ENCODE measurements around the gene YWHAQ.
"Not testable (repeated sequence)": the region's sequence is repeated elsewhere in the genome, so short reads cannot be mapped to it uniquely, and the experiment has no call there.

YWHAQ gene

DNA sequence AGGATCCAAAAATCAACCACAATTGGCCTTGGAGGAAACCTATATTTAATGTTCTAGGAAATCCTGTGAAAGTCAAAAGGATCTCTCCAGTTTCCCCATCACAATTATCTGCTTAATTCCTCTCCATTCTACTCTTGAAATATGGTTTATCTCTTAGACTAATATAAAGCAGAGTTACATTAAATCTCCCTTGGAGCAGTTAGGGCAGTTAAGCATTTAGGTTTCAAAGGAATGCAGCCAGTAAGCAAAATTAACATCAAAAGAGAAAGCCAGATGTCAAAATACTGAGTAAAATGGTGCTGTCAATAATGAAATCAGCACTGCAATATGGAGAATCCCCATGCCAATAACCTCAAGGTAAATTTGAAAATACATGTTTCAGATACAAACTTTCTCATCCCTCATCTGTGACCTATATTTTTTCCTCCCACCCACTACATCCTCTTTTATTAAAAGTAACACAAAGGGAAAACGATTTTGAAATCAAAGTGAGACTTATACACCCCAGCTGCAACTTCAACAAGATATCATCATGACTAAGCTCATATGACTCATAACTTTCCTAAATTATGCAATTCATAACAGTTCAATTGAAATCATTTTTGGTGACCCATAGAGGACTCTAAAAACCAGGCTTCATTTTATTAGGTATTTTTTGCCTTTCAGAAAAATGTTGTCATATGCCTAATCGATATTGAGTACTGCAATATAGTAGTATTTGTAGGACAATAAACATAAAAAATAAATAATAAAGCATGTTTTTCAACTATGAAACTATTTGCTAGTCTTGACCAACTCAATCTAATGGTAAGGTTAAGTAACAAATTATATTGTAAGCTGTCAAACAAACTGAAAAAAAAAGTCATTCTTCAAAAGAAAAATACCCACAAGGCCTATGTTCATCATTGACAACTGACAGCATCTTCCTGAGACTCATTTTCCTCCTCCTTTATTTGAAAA lies 78.3 kb downstream of the YWHAQ start:
- DNase-seq (ENCODE audit: low read depth) = no peak

DNA sequence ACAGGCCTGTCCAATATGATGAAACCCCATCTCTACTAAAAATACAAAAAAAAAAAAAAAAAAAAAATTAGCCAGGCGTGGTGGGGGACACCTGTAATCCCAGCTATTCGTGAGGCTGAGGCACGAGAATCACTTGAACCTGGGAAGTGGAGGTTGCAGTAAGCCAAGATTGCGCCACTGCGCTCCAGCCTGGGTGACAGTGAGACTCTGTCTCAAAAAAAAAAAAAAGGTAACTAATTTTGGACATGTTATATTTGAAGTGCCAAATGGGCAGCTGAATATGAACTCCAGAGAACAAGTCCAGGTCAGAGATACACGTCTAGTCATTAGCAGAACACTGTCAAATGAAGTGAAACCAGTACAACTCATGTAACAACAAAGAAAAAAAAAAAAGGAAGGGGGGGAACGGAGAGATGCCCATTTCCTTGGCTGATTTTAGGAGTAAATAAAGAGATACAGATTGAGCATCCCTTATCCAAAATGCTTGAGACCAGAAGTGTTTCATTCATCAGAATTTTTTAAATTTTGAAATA lies 79.9 kb downstream of the YWHAQ start:
- DNase-seq (ENCODE audit: low read depth) = not testable (repeated sequence)

DNA sequence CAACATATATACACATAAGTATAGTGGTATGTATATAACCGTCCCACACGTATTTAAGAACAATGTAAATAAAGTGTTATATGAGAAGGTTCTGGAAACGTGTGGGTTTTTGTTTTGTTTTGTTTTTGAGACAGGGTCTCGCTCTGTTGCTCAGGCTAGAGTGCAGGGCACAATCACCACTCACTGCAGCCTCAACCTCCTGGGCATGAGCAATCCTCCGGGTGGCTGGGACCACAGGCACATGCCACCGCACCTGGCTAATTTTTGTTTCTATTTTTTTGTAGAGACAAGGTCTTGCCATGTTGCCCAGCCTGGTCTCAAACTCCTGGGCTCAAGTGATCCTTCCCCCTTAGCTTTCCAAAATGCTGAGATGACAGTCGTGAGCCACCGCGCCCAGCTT lies 81.4 kb downstream of the YWHAQ start:
- no peak for DNase-seq (ENCODE audit: low read depth)

- DNase-seq (ENCODE audit: low read depth) = no peak
Measured at GRCh38 chr2:9548506-9548905, 82.3 kb downstream of the YWHAQ start.

DNA sequence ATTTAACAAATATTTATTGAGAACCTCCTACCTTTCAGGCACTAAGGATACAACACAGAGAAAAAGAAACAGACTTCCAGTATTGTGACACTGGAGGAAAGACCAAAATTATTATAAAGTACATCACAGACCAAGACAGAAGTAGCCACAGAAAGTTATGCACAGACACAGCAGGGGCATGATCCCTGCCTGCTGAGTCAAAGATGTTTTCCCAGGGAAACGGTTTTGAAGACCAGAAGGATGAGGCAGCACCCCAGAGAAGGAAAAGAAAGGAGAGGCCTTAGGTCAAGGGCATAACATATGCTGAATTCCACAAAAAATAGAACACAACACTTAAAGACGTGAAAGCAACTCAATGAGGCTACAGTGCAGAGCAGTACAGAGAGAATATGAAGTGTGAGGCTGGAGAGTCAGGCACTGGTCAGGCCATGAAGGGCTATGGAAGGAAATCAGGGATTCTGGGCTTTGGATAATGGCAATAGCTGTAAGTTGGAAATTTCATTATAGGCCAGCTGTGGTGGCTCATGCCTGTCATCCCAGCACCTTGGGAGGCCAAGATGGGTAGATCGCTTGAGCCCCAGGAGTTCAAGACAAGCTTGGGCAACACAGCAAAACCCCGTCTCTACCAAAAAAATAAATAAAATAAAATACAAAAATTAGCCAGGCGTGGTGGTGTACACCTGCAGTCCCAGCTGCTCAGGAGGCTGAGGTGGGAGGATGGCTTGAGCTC lies 83.4 kb downstream of the YWHAQ start:
- DNase-seq (ENCODE audit: low read depth) = no peak

DNA sequence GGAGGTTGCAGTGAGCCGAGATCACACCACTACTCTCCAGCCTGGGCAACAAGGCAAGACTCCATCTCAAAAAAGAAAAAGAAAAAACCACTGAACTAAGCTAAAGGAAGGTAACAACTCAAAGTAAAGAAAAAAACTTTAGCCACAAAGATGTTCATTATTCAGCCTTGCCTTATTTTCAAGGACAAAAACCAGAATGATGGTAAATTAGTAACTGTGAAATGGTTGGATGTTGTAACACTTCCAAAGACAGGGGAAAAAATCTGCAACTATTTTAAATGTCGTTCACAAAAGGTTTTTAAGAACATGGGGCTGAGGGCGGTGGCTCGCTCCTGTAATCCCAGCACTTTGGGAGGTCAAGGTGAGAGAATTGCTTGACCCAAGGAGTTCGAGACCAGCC lies 85.3 kb downstream of the YWHAQ start:
- no peak for DNase-seq (ENCODE audit: low read depth)

- DNase-seq (ENCODE audit: low read depth) = no peak
Measured at GRCh38 chr2:9543557-9543956, 87.2 kb downstream of the YWHAQ start.

DNA sequence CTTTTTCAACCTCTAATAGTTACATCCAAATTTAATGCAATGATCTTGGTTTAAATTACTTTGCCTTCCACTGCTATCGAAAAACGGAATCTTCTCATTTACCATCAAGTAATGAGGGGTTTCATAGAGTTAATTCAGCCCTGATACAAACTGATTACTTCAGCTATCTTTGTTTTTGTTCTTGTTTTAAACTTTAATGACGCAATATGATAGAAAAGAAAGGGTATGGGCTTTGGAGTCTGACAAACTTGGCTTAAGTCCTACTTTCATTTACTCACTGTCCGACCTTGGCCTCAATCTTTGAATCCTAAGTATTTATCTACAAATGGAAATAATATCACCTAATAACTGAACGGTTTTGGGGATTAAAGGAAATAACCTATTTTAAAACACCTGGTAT lies 91.3 kb downstream of the YWHAQ start:
- no peak for DNase-seq (ENCODE audit: low read depth)

DNA sequence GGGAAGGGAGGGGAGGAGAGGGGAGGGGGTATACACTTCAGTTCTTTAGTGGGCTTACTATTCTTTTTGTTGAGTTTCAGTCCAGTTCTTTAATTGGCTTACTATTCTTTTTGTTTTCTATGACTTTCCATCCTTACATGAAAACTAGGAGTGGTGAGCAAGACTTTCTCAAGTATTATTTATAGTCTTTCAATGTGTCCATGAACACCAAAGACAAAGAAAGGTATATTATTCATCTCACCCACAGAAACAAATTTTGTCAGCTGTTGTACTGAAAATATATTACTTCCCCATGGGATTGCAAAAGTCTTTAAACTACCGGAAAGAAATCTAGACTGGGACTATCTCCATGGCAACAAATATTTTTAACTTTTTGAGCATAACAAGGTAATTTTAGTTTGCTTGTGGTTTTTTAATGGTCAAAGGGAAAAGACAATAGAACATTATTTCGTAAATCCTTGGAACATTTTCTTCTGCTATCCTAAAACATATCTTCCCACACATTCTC lies 92.7 kb downstream of the YWHAQ start:
- DNase-seq (ENCODE audit: low read depth) = no peak

GRCh38 chr2:9536504-9536903 lies 94.3 kb downstream of the YWHAQ start:
- no peak for DNase-seq (ENCODE audit: low read depth)

GRCh38 chr2:9535177-9535576 lies 95.6 kb downstream of the YWHAQ start:
- DNase-seq (ENCODE audit: low read depth) = no peak

All from stimulated activated CD8-positive, alpha-beta memory T cell treated with anti-CD3 and anti-CD28 coated beads, Interleukin-12 subunit alpha, Interleukin-12 subunit beta, amount 100 ng/mL, for 1 hour (primary cell).